ENCODE data around the gene LRCH3.
"Not testable (repeated sequence)": the region's sequence is repeated elsewhere in the genome, so short reads cannot be mapped to it uniquely, and the experiment has no call there.

The LRCH3 gene

DNA sequence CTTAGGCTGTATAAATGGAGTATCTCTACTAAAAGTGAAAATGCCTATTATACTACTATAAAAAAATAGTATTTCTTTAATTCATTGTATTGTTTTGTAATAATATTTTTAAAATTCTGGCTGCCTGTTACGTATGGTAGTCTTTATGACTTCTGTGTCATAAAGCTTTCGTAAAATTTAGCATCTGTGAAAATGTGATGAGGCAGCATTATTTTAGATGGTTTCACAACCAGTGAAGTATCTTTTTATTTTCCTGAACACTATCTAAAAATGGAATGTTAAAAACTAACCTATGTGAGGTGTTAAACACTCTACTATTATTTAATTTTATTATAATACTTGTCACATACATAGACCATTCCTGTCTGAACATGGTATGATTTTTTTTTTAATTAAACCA lies 46.2 kb downstream of the LRCH3 start:
- DNase-seq: no peak

DNA sequence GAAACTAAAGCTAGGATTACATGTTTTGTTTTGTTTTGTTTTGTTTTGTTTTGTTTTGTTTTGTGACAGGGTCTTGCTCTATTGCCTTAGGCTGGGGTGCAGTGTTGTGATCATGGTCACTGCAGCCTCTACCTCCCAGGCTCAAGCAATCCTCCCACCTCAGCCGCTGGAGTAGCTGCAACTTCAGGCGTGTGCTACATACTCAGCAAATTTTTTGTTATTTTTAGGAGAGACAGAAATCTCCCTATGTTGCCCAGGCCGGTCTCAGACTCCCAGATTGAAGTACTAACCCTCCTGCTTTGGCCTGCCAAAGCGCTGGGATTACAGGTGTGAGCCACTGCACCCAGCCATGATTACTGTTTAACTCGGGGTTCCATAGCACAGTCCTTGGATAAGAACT lies 50.7 kb downstream of the LRCH3 start:
- DNase-seq: no peak

DNA sequence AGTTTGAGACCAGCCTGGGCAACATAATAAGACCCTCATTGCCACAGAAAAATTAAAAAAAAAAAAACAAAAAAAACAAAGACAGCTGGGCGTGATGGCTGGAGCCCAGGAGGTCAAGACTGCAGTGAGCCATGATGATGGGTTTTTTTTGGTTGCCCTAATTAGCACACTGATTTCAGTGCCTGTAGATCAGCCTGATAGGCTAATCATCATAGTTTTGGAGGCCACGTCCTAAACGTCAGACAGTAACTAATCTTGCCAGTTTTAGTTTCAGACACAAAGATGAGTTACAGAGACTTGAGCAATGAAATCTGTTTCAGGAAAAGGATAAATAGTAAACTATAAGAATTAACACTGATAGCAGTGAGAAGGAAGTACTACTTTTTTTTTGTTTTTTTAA lies 55.4 kb downstream of the LRCH3 start:
- DNase-seq: no peak

DNA sequence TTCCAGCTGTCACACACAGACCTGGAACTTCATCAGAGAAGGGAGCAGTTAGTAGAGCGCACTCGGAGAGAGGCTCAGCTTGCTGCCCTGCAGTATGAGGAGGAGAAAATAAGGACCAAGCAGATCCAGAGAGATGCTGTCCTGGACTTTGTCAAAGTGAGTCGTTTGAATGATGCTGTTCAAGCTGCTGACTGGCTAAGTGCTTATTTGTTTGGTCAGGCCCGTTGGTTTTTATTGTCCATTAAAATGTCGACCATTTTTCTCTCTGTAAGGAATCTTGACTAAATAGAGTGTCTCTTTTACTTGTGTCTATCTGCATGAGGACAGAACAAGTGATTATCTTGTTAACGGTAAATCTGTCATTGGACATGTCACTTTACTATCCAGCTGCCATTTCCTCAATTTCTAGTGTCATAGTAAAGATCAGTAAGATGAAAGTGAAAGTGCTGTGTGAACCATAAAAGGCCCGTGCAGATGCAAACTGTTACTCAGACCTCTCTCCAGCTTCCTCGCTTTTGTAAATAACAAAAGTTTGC lies 56.9 kb downstream of the LRCH3 start:
- DNase-seq: peak; percentile 25 to 44

DNA sequence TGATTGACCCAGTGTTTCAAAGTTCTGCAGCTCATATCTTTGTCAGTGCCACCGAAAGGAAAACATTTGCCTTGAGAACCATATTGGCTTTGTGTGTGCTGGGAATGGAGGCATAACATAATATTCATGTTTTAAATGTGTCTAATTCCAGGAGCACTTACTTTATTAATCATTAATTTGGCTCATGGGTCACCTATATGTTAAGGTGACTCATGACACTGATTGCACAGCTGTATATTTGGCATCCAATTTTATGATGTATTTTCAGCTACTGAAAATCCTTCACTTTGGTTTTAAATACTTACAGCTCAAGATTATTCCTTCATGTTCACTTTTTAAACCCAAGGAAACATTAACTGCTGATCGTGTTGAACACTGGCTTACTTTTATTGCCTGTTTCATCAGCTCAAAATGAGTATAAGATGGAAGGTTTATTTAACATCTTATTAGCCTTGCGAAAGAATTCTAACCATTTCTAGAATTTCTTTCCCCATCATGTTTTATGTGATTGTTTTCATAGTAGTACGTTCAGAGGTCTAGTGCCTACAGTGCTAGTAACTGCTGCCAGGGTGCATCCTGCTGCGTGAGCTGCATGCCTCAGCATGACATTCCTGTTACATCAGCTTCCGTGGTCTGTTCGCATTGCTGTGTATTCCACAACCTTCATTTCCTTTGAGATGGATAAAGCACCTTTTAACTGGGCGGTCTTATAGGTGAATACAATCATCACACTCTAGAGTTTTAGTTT lies 63.7 kb downstream of the LRCH3 start:
- DNase-seq: no peak

DNA sequence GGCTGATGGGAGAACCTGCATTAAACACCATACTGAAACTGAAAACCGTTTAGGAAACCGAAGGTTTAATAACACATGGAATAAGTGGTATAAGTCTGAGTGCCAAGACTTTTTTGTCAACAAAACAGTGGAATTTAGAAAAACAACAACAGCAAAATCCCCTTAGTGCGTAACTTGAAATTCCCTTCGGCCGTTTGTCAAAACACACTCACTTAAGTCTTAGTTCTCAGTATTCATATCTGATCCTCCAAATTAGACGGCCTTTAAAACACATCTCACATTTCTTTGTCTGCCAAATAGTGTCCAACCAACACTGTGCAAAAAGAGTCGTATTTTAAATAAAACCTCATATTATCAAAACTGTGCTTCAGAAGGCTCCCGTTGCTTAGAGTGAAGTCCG lies 64.5 kb downstream of the LRCH3 start:
- DNase-seq: no peak

DNA sequence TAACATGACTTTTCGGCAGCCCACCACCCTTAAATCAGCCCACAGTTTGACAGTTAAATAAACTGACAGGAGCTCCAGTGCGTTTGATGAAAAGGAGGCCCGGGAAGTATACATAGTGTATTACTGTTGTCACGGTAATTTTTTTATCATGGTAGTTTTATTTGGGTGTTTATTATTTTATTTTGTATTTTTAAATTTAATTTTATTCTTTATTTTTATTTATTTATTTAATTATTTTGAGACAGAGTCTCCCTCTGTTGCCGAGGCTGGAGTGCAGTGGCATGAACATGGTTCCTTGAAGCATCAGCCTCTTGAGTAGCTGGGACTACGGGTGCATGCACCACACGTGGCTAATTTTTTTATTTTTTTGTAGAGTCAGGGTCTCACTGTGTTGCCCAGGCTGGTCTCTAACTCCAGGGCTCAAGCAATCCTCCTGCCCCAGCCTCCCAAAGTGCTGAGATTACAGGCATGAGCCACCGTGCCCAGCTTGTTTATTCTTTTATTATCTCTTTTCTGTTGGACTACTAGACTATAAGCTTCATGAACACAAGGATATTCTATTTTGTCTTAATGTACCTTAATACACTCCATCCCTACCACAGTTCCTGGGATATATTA lies 65.3 kb downstream of the LRCH3 start:
- DNase-seq: no peak

DNA sequence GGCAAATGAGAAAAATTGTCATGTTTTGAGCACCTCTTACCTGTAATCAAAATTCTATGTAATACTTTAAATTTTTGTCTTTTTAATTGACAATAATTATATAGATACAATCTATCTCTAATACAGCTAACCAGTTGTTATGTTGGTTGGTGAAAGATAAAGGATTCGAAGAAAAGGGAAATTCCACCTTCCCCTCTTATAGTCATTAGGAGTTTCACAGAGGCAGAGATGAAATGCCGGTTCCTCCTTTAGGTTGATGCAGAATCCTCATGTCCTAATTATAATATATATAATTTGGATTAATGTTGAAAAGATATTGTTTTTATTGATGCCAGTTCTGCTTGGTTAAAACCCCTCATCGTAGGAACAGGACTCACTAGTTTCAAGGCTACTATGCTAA lies 67.1 kb downstream of the LRCH3 start:
- DNase-seq: no peak

DNA sequence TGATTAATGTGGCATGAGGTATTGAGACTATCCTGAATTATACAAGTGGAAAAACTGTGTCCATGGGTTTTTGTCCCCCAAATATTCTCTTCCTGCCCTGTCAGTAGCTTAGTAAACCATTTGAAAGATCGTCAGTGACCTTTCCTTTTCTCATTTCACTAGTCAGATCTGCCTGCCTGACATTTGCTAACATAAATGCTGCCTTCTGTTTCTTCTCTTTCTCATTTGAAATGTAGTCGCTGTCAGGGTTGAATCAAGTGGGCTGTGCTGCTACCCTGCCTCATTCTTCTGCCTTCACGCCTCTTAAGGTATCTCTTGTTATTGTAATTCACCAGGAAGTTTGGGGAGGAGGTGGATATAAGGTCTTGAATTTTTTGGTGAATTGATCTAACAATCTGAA lies 67.5 kb downstream of the LRCH3 start:
- DNase-seq: no peak

DNA sequence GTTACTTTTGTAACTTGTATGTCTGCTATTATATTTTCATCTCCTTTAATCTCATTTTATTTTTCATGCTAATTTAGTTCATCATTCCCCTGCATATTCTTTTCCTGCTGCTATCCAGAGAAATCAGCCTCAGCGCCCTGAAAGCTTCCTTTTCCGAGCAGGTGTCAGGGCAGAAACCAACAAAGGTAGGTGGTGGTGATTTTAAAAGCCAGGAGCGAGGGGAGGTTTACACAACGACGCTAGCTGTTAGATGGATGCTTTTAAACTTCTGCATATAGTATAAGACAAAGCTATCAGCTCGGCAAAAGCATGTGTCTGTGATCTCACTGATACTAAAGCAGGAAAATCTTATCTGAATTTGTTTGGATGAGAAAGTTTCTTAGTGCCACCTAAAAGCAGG lies 75.0 kb downstream of the LRCH3 start:
- no peak for DNase-seq

DNA sequence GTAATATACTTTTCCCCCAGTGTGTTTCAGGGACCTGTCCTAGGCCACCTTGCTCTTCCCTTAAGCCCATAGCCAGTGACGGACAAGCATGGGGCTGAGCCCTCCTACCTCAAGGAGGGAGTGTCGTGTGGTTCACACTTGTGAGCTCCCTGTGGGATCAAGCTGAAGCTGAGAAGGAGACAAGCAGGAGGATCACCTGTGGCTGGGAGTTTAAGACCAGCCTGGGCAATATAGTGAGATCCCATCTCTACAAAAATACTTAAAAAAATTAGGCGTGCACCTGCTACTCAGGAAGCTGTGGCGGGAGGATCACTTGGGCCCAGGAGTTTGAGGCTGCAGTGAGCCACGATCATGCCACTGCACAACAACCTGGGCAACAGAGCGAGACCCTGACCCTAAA lies 82.3 kb downstream of the LRCH3 start:
- no peak for DNase-seq

DNA sequence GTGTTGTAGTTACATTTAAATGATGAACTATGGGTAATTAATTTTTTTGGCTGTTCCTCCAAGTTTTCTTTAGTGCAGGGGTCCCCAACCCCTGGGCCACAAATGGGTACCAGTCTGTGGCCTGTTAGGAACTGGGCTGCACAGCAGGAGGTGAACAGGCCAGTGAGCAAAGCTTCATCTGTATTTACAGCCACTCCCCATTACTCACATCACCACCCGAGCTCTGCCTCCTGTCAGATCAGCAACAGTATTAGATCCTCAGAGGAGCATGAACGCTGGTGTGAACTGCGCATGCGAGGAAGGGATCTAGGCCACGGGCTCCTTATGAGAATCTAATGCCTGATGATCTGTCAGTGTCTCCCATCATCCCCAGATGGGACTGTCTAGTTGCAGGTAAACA lies 83.0 kb downstream of the LRCH3 start:
- no peak for DNase-seq

DNA sequence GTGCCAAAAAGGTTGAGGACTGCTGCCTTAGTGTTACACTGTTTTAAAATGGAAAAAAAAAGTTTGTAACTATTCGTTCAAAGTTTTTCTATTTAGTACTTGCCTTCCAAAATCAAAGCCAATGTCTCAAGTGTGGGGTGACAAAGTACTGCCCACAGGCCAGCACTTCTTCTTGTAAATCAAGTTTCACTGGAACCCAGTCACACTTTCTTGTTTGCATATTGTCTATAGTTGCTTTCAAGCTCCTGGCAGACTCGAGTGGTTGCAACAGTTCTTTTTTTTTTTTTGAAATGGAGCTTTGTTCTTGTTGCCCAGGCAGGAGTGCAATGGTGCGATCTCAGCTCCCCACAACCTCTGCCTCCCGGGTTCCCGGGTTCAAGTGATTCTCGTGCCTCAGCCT lies 83.6 kb downstream of the LRCH3 start:
- no peak for DNase-seq

DNA sequence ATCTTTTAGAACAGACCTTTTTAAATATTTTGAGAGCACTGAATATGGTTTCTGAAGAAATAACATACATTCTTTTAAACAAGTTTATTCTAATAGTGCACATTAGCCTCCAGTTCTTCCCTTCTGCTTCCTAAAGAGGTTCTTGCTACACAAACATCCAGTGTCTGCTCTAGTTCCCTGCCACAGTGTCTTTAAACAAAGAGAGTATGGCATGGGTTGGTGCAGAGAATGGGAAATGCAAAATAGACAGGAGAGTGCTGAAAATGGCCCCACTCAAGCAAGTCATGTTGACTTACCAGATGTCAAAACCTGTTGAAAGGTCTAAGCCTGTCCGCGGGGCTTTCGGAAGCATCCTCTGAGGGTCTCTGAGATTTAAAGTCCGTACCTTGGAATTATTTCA lies 86.8 kb downstream of the LRCH3 start:
- peak in 1 of 2 experiments; percentile 6 for DNase-seq

DNA sequence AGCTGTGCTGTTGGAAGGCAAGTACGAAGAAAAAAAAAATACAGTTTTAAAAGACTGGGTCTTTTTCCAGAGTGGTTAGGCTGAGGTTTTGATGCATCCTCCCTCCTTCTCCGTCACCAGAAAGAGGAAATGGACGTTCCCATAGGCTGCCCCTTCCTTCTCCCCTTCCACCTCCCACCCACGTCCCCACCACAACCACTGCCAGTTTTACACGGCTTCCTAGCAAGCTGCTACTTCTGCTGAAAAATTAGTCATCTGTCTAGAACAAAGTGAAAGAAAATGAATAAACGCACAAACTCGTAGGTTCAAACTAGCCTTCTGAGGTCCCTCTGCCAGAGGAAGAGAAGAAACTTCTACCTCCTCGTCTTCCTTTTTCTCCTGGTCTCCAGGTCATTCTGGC lies 87.4 kb downstream of the LRCH3 start:
- peak; percentile 84 to 90 for DNase-seq

DNA sequence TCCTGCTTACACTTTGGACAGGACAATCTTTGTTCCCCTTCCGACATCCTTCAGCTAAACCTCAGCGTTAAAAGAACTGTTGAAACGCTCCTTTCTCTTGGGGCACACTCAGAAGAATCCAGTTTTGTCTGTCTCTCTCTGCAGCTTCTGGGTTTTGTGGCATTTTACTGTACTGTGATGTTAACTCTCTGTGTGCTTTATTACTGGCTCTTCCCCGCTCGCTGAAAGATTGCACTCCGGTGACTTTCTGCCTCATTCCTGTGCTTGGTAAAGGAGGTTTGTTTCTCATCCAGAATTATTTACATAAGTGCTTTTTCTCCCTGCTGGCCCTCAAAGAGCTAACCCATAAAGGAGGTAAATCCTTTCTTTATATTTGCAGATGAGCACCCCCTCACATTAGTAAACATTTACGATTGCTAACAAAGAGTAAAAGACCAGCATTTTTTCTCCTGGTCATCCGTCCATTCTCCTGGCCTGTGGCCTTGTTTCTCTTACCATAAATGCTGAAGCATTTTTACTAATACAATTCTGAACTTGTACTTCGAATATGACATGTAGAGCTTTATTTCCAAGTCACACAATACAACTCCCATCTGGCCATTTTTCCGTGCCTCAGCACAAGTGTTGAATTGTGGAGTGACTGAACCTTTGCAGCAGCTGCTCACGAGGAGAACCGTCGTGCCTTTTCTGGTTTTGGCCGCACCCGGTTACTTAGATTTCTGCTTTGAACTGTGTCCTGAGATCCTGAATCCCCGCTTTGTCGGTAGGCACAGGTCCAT lies 89.6 kb downstream of the LRCH3 start:
- DNase-seq: no peak

DNA sequence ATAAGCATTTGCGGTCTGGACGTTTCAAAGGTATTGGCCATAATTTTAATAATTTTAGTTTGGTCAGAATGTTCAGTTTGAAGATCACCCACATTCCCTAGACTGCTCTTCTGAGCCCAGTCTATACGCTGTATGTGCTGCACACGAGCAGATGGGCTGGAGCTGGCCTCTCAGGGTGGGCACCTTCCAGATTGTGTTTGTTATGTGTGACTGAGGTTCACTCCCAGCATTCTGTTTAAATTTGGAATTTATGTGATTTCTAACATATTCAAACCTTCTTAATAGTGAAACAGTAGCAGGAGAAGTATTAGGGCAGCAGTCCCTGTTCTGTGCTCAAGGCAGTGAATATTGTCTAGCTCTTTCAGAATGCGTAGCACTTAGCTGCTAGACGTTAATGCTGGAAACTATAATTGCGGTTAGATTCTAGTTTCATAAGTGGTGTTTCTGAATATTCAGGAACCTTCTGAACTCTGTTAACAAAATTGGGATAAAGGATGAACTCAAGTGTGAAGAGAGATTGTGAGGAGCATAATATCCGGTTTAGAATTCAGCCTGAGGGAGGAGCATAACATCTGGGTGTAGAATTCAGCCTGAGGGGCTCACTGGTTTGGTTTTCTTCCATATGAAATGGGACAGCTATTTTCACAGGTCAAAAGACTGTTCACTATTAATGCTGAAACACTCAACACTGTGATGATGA lies 90.4 kb downstream of the LRCH3 start:
- DNase-seq: no peak

DNA sequence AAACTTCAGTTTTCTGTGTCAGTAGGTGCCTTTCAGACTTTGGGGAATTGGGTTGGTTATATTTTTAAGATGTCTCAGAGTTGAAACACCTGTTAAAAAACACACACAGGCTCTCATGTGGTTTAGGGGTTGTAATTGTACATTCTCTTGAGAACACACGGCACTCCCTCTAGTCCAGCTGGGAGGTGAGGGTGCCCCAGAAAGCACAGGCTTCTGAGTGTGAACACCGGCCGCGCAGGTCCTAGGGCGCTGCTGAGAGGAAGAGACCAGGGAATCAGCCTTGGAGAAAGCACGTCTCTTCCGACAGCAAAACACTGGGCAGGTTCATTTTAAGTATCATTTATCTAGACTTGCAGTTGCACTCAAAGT lies 90.9 kb downstream of the LRCH3 start:
- DNase-seq: no peak

DNA sequence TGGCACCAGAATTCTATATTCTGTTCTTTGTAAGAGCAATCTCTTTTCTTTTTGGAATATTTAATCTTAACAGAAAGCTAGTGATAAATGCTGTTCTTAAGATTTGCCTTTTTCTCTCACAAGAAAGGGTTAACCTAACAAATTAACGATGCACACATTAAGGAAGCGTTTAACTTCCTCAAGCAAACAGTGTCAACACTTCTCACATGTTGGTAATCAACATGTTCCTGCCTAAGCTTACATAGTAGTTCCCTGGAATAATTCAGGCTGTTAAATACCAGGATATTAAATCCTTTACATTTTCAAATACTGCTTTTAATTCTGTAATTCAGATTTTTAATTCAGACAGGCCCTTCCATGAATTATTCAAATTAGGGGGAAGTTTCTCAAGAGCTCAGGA lies 91.5 kb downstream of the LRCH3 start:
- no peak for DNase-seq

DNA sequence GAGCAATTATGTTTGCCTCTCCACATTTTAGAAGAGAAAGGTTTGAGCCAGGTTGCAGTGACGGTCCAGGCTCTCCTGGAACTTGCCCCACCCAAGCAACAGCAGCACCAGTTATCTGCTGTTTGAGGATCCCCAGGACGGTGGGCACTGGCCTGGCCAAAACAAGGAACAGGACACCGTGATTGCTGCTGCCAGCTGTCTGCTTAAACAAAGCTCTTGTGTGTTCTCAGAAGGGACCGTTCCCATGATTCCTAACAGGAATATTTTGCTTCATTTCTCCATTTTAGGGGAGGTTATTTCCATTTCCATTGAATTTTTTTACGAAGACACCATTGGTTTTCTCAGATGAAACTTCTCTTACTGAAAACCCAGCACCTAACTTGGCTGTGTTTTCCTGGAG lies 92.5 kb downstream of the LRCH3 start:
- DNase-seq: no peak

DNA sequence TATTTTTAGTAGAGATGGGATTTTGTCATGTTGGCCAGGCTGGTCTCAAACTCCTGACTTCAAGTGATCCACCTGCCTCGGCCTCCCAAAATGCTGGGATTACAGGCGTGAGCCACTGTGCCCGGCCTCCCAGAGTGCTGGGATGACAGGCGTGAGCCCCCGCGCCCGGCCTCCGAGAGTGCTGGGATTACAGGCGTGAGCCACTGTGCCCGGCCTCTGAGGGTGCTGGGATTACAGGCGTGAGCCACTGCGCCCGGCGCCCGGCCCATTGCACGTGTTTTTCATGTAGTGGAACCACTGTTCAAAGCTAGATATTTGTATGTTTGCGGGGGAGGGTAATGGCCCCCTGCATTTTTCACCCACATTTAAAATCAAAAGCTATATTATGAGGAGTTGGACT lies 93.3 kb downstream of the LRCH3 start:
- not testable (repeated sequence) for DNase-seq

DNA sequence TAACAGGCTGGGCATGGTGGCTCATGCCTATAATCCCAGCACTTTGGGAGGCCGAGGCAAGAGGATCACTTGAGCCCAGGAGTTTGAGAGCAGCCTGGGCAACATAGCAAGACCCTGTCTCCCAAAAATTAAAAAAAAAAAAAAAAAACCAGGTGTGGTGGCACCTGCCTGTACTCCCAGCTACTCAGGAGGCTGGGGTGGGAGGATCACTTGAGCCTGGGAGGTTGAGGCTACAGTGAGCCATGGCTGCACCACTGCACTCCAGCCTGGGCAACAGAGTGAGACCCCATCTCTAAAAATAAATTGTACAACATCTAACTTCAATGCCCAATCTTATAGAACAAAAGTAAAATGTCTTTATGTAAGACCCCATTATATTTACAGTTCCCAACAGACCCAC lies 95.0 kb downstream of the LRCH3 start:
- DNase-seq: not testable (repeated sequence)

DNA sequence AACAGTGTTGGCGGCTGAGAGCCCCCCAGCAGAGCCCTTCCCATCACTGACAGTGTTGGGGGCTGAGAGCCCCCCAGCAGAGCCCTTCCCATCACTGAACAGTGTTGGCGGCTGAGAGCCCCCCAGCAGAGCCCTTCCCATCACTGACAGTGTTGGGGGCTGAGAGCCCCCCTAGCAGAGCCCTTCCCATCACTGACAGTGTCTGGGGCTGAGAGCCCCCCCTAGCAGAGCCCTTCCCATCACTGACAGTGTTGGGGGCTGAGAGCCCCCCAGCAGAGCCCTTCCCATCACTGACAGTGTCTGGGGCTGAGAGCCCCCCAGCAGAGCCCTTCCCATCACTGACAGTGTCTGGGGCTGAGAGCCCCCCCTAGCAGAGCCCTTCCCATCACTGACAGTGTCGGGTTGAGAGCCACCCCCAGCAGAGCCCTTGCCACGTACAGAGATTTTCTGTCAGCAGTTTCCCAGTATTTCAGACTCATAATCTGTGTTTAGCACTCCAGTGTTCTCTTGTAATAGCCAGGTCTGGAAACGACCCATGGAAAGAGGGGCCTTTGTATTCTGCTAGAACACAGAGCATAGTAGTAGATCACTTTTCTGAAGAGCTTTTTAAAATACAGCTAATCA lies 96.5 kb downstream of the LRCH3 start:
- DNase-seq: not testable (repeated sequence)
